Mesothelial cell of epicardium (in vitro differentiated cells): ENCODE results near the gene PPP2R2C. TPM values are rescaled to one million over a fixed set of nuclear protein-coding genes. Genes with fewer than 3 reads are reported as not detected.

Experiments
- DNase-seq, 2 experiments: peaks; one replicate each; pipeline ENCODE4 v3.0.0; 2021; ENCODE audit warnings: low spot score in 2 of 2; ENCODE audit not compliant: unreplicated experiment in 2 of 2
- H3K27ac Mint-ChIP-seq: 2 replicates; pipeline ENCODE4 v1.8.0; 2021; ENCODE audit warnings: mixed read lengths
- H3K27me3 Mint-ChIP-seq: 2 replicates; pipeline ENCODE4 v1.8.0; 2021; ENCODE audit warnings: low read depth, mixed read lengths
- H3K36me3 Mint-ChIP-seq: 2 replicates; pipeline ENCODE4 v1.8.0; 2021; ENCODE audit warnings: mixed read lengths
- H3K4me1 Mint-ChIP-seq: 2 replicates; pipeline ENCODE4 v1.8.0; 2021; ENCODE audit warnings: mixed read lengths
- H3K4me3 Mint-ChIP-seq: 2 replicates; pipeline ENCODE4 v1.8.0; 2021; ENCODE audit warnings: mild to moderate bottlenecking, moderate library complexity, mixed read lengths
- H3K9me3 Mint-ChIP-seq: 2 replicates; pipeline ENCODE4 v1.8.0; 2021; ENCODE audit warnings: mixed read lengths
- total RNA-seq: library from RNA; stranded (reverse); gene quantifications from 3 replicates; pipeline ENCODE4 v1.2.1, GENCODE V29; 2021
- TF ChIP-seq, protein P1 (sequence below): fragments of 200-600 bp; sonication (generic); IDR thresholded peaks from one replicate; pipeline ENCODE4 v1.5.0; 2021; ENCODE audit warnings: antibody characterized with exemption; ENCODE audit not compliant: unreplicated experiment

The PPP2R2C gene
- total RNA-seq, 1 donor from 2014 or later: 5.2 TPM

DNA sequence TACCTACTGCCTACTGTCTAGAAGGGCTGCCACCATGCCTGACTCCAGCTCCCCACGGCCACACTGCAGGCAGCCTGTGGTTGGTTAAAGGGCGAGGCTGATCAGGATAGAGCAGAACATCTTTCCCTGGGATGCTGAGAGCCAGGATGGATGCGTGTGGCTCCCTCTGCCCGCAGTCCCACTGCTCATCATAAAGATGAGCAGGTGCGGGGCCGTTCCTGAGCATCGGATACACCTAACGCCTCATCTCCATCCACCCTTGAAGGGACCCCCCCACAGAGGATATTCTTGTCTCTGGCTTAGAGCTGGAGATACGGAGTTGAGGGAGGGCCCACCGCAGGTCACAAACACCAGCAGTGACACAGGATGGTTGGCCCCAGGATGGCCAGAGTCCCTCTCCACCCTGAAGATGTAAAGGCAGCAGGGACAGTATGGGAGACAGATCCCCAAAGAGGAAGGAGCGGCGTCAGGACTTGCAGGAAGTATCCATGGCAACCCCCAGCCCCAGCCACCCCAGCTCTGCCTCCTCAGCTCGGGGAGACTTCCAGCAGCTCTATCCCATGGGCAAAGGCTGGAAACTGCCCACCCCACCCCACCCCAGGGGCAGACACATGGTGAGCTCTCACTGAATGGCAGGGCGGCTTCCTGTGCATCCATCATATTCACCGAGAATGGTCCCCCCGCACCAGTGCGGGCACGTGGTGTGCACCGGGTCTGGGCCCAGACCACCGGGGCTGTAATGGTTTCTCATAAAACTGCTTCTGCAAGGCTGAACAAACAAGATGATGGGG lies 19.3 kb downstream of the PPP2R2C start:
- no peak for DNase-seq

DNA sequence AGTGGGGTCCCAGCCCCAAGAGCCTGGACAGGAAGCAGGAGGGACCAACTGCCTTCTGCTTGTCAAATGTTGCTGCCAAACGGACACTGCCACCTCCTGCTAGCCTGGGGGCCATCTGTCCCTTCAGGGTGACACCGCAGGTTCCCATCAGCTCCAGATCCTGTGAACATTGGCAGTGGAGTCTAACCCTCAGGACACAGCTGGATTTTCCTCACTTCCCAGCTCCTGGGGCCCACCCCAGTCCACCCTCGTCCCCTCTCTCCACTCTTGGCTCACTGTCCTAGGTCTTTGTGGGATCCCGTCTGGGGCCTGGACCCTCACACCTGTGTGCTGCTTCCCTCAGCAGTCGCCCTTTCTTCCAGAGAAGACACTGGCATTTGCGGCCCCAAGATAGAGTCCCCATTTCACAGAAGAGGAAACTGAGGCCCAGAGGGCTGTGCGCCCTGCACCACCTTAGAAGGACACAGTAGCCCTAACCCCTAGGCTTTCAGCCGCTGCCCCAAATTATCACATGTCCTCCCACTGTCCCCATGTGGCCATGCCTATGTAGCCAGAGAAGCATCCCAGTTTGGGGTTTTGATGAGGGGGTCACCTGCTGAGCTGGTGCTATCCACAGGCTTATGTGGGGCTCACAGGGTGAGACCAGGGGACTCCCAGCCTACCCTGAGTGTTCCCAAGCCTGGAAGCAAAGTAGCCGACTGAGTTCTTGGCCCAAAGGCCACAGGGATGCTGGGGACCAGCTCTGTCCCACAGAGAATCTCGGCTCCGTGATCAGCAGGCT lies 20.1 kb downstream of the PPP2R2C start:
- TF ChIP-seq, protein P1, sequence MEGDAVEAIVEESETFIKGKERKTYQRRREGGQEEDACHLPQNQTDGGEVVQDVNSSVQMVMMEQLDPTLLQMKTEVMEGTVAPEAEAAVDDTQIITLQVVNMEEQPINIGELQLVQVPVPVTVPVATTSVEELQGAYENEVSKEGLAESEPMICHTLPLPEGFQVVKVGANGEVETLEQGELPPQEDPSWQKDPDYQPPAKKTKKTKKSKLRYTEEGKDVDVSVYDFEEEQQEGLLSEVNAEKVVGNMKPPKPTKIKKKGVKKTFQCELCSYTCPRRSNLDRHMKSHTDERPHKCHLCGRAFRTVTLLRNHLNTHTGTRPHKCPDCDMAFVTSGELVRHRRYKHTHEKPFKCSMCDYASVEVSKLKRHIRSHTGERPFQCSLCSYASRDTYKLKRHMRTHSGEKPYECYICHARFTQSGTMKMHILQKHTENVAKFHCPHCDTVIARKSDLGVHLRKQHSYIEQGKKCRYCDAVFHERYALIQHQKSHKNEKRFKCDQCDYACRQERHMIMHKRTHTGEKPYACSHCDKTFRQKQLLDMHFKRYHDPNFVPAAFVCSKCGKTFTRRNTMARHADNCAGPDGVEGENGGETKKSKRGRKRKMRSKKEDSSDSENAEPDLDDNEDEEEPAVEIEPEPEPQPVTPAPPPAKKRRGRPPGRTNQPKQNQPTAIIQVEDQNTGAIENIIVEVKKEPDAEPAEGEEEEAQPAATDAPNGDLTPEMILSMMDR: no peak
- Mint-ChIP-seq H3K27me3 (peaks cover 43% of the 10 kb centered on the region), H3K9me3 (no peaks in the 10 kb centered on the region), H3K36me3 (no peaks in the 10 kb centered on the region), H3K4me3 (no peak overlapping the region), H3K27ac (no peak overlapping the region), H3K4me1 (peaks cover 6% of the 10 kb centered on the region)
- DNase-seq: no peak

More for the DNA sequence above, 19.3 kb downstream of the PPP2R2C start:
- H3K9me3 Mint-ChIP-seq: no peaks in the 10 kb centered on the region
- no peaks in the 10 kb centered on the region for H3K36me3 Mint-ChIP-seq
- TF ChIP-seq, protein P1: no peak
- H3K4me3 Mint-ChIP-seq: no peak overlapping the region
- peaks cover 47% of the 10 kb centered on the region for H3K27me3 Mint-ChIP-seq
- no peaks in the 10 kb centered on the region for H3K4me1 Mint-ChIP-seq
- H3K27ac Mint-ChIP-seq: no peak overlapping the region

- DNase-seq: no peak
- Mint-ChIP-seq H3K27me3 (peaks cover 40% of the 10 kb centered on the region), H3K9me3 (no peaks in the 10 kb centered on the region), H3K36me3 (no peaks in the 10 kb centered on the region), H3K27ac (no peak overlapping the region), H3K4me3 (no peak overlapping the region), H3K4me1 (peaks cover 16% of the 10 kb centered on the region)
- TF ChIP-seq, protein P1: no peak
Measured at GRCh38 chr4:6451309-6451708, 21.1 kb downstream of the PPP2R2C start.

GRCh38 chr4:6450709-6451108 lies 21.7 kb downstream of the PPP2R2C start:
- TF ChIP-seq, protein P1: no peak
- H3K4me1 Mint-ChIP-seq: peaks cover 20% of the 10 kb centered on the region
- peaks cover 35% of the 10 kb centered on the region for H3K27me3 Mint-ChIP-seq
- no peaks in the 10 kb centered on the region for H3K36me3 Mint-ChIP-seq
- H3K4me3 Mint-ChIP-seq: no peak overlapping the region
- H3K9me3 Mint-ChIP-seq: no peaks in the 10 kb centered on the region
- H3K27ac Mint-ChIP-seq: no peak overlapping the region
- DNase-seq: no peak

- Mint-ChIP-seq H3K4me1 (peaks cover 24% of the 10 kb centered on the region), H3K9me3 (no peaks in the 10 kb centered on the region), H3K27me3 (peaks cover 26% of the 10 kb centered on the region), H3K36me3 (no peaks in the 10 kb centered on the region), H3K27ac (no peak overlapping the region), H3K4me3 (no peak overlapping the region)
- no peak for DNase-seq
- TF ChIP-seq, protein P1: no peak
Measured at GRCh38 chr4:6449746-6450369, 22.6 kb downstream of the PPP2R2C start.
